K562 (cell line): ENCODE data around the gene TRAF3IP1. TPM values are rescaled to one million over a fixed set of nuclear protein-coding genes. Genes with fewer than 3 reads are reported as not detected.

Experiments
- ATAC-seq: fragments of 200-7000 bp; cut with Tn5 transposase; 3 replicates; pipeline ENCODE4 v1.9.1; 2020; ENCODE audit warnings: moderate library complexity
- BruUV-seq: library from RNA; stranded (reverse); fragments of 400-500 nt; replicated peaks from 2 replicates; lab custom pipeline; 2021; lab: Mats Ljungman, UMichigan
- CTCF ChIA-PET: fragments of 300-600 bp; formaldehyde crosslinking; extraction: SDS; loops from one replicate; lab custom pipeline; 2021; ENCODE audit warnings: low intra/inter-chr PET ratio; lab: Yijun Ruan, JAX
- POLR2A ChIA-PET: fragments of 300-600, 350-650 bp; sonication (Branson Sonifier 250); formaldehyde crosslinking; extraction: SDS; loops from one replicate; lab custom pipeline; 2021; ENCODE audit warnings: antibody characterized with exemption, inconsistent platforms; lab: Yijun Ruan, JAX
- DNase-seq, 4 experiments: peaks; one replicate each; pipeline versions ENCODE4 v3.0.0 to v3.0.0-alpha.2; 2011 to 2018; ENCODE audit warnings: low spot score in 3 of 4, mixed read lengths in 3 of 4; ENCODE audit errors: extremely low read depth in 1 of 4
- FAIRE-seq: peaks from 2 replicates; lab custom pipeline; 2011; peaks lifted over from hg19 to GRCh38; lab: Jason Lieb, UNC
- H2AFZ ChIP-seq: 2 replicates; pipeline ENCODE4 v1.6.0; 2011; ENCODE audit warnings: low read depth, low read length, control low read depth, inconsistent platforms
- H3K27ac ChIP-seq: fragments of 200-600 bp; 3 replicates; pipeline ENCODE4 v1.8.0; 2011; ENCODE audit warnings: low read depth, mild to moderate bottlenecking, control low read depth, inconsistent platforms, low read length, moderate library complexity, mixed read lengths; ENCODE audit errors: extremely low read depth
- H3K27me3 ChIP-seq, 2 experiments: fragments of 300-600 bp in 1 of 2; 2 replicates in 1 of 2; 3 replicates in 1 of 2; pipeline versions ENCODE4 v1.6.0 to v1.8.0; 2011; ENCODE audit warnings: inconsistent platforms in 2 of 2, low read length in 2 of 2, mild to moderate bottlenecking in 1 of 2, mixed read lengths in 1 of 2, moderate library complexity in 1 of 2; ENCODE audit not compliant: control insufficient read depth in 2 of 2, insufficient read depth in 2 of 2
- H3K36me3 ChIP-seq: fragments of 300-600 bp; 3 replicates; pipeline ENCODE4 v1.8.0; 2011; ENCODE audit warnings: mild to moderate bottlenecking, low read length, inconsistent platforms; ENCODE audit not compliant: control insufficient read depth, insufficient read depth
- H3K4me1 ChIP-seq, 2 experiments: fragments of 200-600 bp in 1 of 2; replicated peaks in 1 of 2; 2 replicates in 1 of 2; 3 replicates in 1 of 2; pipeline versions ENCODE4 v1.5.1 to v1.8.0; 2011; ENCODE audit warnings: inconsistent platforms in 2 of 2, low read length in 2 of 2, mild to moderate bottlenecking in 1 of 2, mixed read lengths in 1 of 2, moderate library complexity in 1 of 2; ENCODE audit not compliant: control insufficient read depth in 2 of 2, insufficient read depth in 2 of 2
- H3K4me2 ChIP-seq: 2 replicates; pipeline ENCODE4 v1.6.1; 2011; ENCODE audit warnings: low read length, control low read depth, inconsistent platforms, mixed read lengths; ENCODE audit not compliant: insufficient read depth
- H3K4me3 ChIP-seq: fragments of 200-600 bp; sonication (generic), shearing (Covaris generic); 2 replicates; pipeline ENCODE4 v1.5.1; 2016; ENCODE audit warnings: control low read depth, inconsistent platforms
- H3K79me2 ChIP-seq: fragments of 200-600 bp; 3 replicates; pipeline ENCODE4 v1.8.0; 2011; ENCODE audit warnings: low read length, inconsistent platforms; ENCODE audit not compliant: control insufficient read depth, insufficient read depth
- H3K9ac ChIP-seq, 2 experiments: 2 replicates each; pipeline versions ENCODE4 v1.6.0 to v1.6.1; 2011; ENCODE audit warnings: low read depth in 2 of 2, low read length in 2 of 2, control low read depth in 1 of 2, inconsistent platforms in 1 of 2, mild to moderate bottlenecking in 1 of 2, mixed read lengths in 1 of 2; ENCODE audit not compliant: insufficient read depth in 1 of 2
- H3K9me1 ChIP-seq: one replicate; pipeline ENCODE4 v1.6.0; 2011; ENCODE audit warnings: inconsistent platforms, mild to moderate bottlenecking, low read length, moderate library complexity; ENCODE audit not compliant: control insufficient read depth, insufficient read depth
- H3K9me3 ChIP-seq: replicated peaks from 2 replicates; pipeline ENCODE4 v1.5.1; 2011; ENCODE audit warnings: low read depth, low read length, inconsistent platforms; ENCODE audit not compliant: control insufficient read depth, insufficient read depth
- H4K20me1 ChIP-seq: replicated peaks from 2 replicates; pipeline ENCODE4 v1.6.1; 2011; ENCODE audit warnings: low read length, inconsistent platforms, mixed read lengths; ENCODE audit not compliant: control insufficient read depth, insufficient read depth
- ARID1B ChIP-seq: fragments of 450-650 bp; IDR thresholded peaks from 2 replicates; pipeline ENCODE4 v1.6.1; 2016; ENCODE audit warnings: antibody characterized with exemption, mild to moderate bottlenecking, inconsistent platforms
- BRF2 ChIP-seq: IDR thresholded peaks from 3 replicates; pipeline ENCODE4 v1.6.1; 2011; ENCODE audit warnings: borderline replicate concordance, mild to moderate bottlenecking; ENCODE audit not compliant: insufficient read length, insufficient read depth
- CCAR2 ChIP-seq: fragments of 200-400 bp; formaldehyde crosslinking; IDR thresholded peaks from 2 replicates; pipeline ENCODE4 v1.6.1; 2017; ENCODE audit warnings: mild to moderate bottlenecking, low read depth, low read length
- CHD2 ChIP-seq: IDR thresholded peaks from 2 replicates; pipeline ENCODE4 v1.6.1; 2011; ENCODE audit warnings: low read depth, low read length
- ERF ChIP-seq: fragments of 450-650 bp; formaldehyde crosslinking; IDR thresholded peaks from 2 replicates; pipeline ENCODE4 v1.4.0; 2020; ENCODE audit warnings: mild to moderate bottlenecking, mixed read lengths
- FIP1L1 ChIP-seq: fragments of 200-400 bp; formaldehyde crosslinking; IDR thresholded peaks from 2 replicates; pipeline ENCODE4 v1.6.1; 2018; ENCODE audit warnings: mild to moderate bottlenecking, low read depth, low read length; ENCODE audit not compliant: poor library complexity, severe bottlenecking
- HCFC1 ChIP-seq: IDR thresholded peaks from 2 replicates; pipeline ENCODE4 v1.6.1; 2012; ENCODE audit warnings: low read depth, low read length, improper control_type of control experiment
- HNRNPL ChIP-seq: fragments of 200-400 bp; formaldehyde crosslinking; IDR thresholded peaks from 2 replicates; pipeline ENCODE4 v1.6.1; 2017; ENCODE audit warnings: low read depth, mild to moderate bottlenecking, low read length
- JUND ChIP-seq, 2 experiments: IDR thresholded peaks; 2 replicates in 1 of 2; 3 replicates in 1 of 2; pipeline ENCODE4 v1.6.1; 2011; ENCODE audit warnings: borderline replicate concordance in 2 of 2, low read depth in 2 of 2, low read length in 2 of 2, improper control_type of control experiment in 1 of 2, missing biosample characterization in 1 of 2, missing genetic modification characterization in 1 of 2, missing genetic modification reagents in 1 of 2
- NCOA4 ChIP-seq: fragments of 450-650 bp; IDR thresholded peaks from 2 replicates; pipeline ENCODE4 v1.6.1; 2018; ENCODE audit warnings: mild to moderate bottlenecking; ENCODE audit not compliant: partially characterized antibody
- NONO ChIP-seq, 2 experiments: fragments of 200-400 bp in 1 of 2; fragments of 450-650 bp in 1 of 2; formaldehyde crosslinking in 1 of 2; IDR thresholded peaks; 2 replicates each; pipeline ENCODE4 v1.6.1; 2017; ENCODE audit warnings: low read depth in 2 of 2, mild to moderate bottlenecking in 2 of 2, moderate library complexity in 2 of 2, low read length in 1 of 2
- PBX2 ChIP-seq, 2 experiments: IDR thresholded peaks in 1 of 2; conservative IDR thresholded peaks in 1 of 2; 2 replicates each; pipeline ENCODE4 v1.6.1; 2016; ENCODE audit warnings: low read depth in 2 of 2, mild to moderate bottlenecking in 1 of 2, missing compliant biosample characterization in 1 of 2, missing genetic modification characterization in 1 of 2, moderate library complexity in 1 of 2
- PCBP1 ChIP-seq: fragments of 200-400 bp; formaldehyde crosslinking; IDR thresholded peaks from 2 replicates; pipeline ENCODE4 v1.6.1; 2018; ENCODE audit warnings: mild to moderate bottlenecking, low read depth, low read length; ENCODE audit not compliant: poor library complexity, severe bottlenecking
- U2AF1 ChIP-seq: fragments of 200-400 bp; formaldehyde crosslinking; optimal IDR thresholded peaks from 2 replicates; pipeline ENCODE3; 2017; ENCODE audit warnings: mild to moderate bottlenecking, low read depth, low read length, moderate library complexity
- ZEB2 ChIP-seq: fragments of 450-650 bp; IDR thresholded peaks from 2 replicates; pipeline ENCODE4 v1.6.1; 2016
- ZFP36 ChIP-seq: fragments of 150-350 bp; IDR thresholded peaks from 2 replicates; pipeline ENCODE4 v1.6.1; 2018; ENCODE audit warnings: low read length, low read depth; ENCODE audit not compliant: partially characterized antibody
- ZNF436 ChIP-seq: fragments of 250-450, 450-650 bp; sonication (Bioruptor Pico); formaldehyde crosslinking; IDR thresholded peaks from 2 replicates; pipeline ENCODE4 v1.7.0; 2020; ENCODE audit warnings: mild to moderate bottlenecking
- ZNF511 ChIP-seq: sonication (generic); formaldehyde crosslinking; IDR thresholded peaks from 2 replicates; pipeline ENCODE4 v1.8.0; 2022; ENCODE audit warnings: mild to moderate bottlenecking, missing genetic modification reagents
- WGBS: fragments of 100-300 bp; shearing (Covaris generic); methylation state at CpG from one replicate; pipeline ENCODE4 v1.1.6; 2016; ENCODE audit warnings: low coverage, mixed read lengths; ENCODE audit not compliant: insufficient coverage; ENCODE audit errors: missing lambda C conversion rate; 5-methylcytosine and 5-hydroxymethylcytosine counted together
- in situ Hi-C: fragments of 300-500 bp; cut with MboI; formaldehyde crosslinking; loops from 4 replicates; pipeline ENCODE4 v1.15.0; 2018; ENCODE audit warnings: inconsistent platforms, mixed read lengths
- intact Hi-C: fragments of 100-400 bp; cut with micrococcal nuclease; formaldehyde crosslinking; loops from 2 replicates; pipeline ENCODE4 v1.14.2; 2022
- polyA plus RNA-seq, 8 experiments: library from polyadenylated mRNA; depleted of rRNA in 4 of 8; stranded (reverse) in 5 of 8; unstranded in 3 of 8; fragments of >200 nt; fragmentation: Nextera tagmentation in 2 of 8; fragmentation: Illumina TruSeq in 1 of 8; extraction: Ambion mirVana in 2 of 8; extraction: Trizol in 1 of 8; gene quantifications; 2 replicates each; pipeline versions ENCODE4 v1.2.1 to v1.2.3, GENCODE V29; 2011 to 2014; ENCODE audit warnings: inconsistent platforms in 1 of 8, missing spikeins in 1 of 8
- total RNA-seq, 7 experiments: library from RNA; depleted of rRNA in 6 of 7; stranded (reverse); fragments of >200 nt in 6 of 7; fragmentation: Illumina TruSeq in 2 of 7; extraction: Trizol in 2 of 7; gene quantifications; 2 replicates each; pipeline versions ENCODE4 v1.2.1 to v1.2.3, GENCODE V29; 2011 to 2021; ENCODE audit warnings: low replicate concordance in 1 of 7

The TRAF3IP1 gene
- total and polyA plus RNA-seq, 9 of the 15 experiments (the other 6 are each of a cell fraction or from before 2014, with no cell fraction given) = 1.3 to 7.4 (median 3.4) TPM

- CTCF ChIA-PET = no interaction called here
- Histone ChIP-seq H2AFZ (peak overlapping the region; percentile 27), H3K36me3 (no peaks in the 10 kb centered on the region), H3K27ac (peak overlapping the region; percentile 87), H3K9me1 (no peaks in the 10 kb centered on the region), H4K20me1 (no peaks in the 10 kb centered on the region), H3K4me2 (peak overlapping the region; percentile 90), H3K79me2 (peaks cover 29% of the 10 kb centered on the region), H3K27me3 (no peaks in the 10 kb centered on the region), H3K9ac (peak overlapping the region; percentile 76 to 78), H3K9me3 (no peaks in the 10 kb centered on the region), H3K4me3 (peak overlapping the region; percentile 36), H3K4me1 (peaks cover 66 to 70% of the 10 kb centered on the region in 2 experiments)
- ATAC-seq (peak; percentile 51), DNase-seq (peak; percentile 73 to 91 (median 76)), FAIRE-seq (peak; percentile 95)
- in situ Hi-C loops (no loop called here), intact Hi-C loops (loop anchor here (2.0 kb wide), 1 partner anchor 51 kb away; no protein-coding TSS in a partner anchor)
- 6% methylated on average over 3 of the region's 10 CpGs for WGBS
- BruUV-seq = no TSS peak
- POLR2A ChIA-PET = interaction anchor here (0.7 to 1.6 kb wide), 5 partner anchors 8 to 23 kb away, joined by 3 to 4 read pairs (median 3); no protein-coding TSS in a partner anchor
- TF ChIP-seq ERF (CRISPR knock-in tag) = no peak
- peak; percentile 35; the same call in 1 of the 2 replicates for TF ChIP-seq JUND (IDR thresholded peaks at IDR 0.05; ENCODE audit: borderline replicate concordance, low read depth, low read length)
- TF ChIP-seq JUND (tag; IDR thresholded peaks at IDR 0.05; ENCODE audit: borderline replicate concordance, low read depth, low read length) = no peak; the same call in 2 of the 3 replicates
- TF ChIP-seq ZEB2 = peak; percentile 72
- no peak for TF ChIP-seq NCOA4
- no peak for TF ChIP-seq NONO (IDR thresholded peaks at IDR 0.05; ENCODE audit: low read depth in 2 of 2, low read length in 1 of 2)
- no peak for TF ChIP-seq HCFC1
- TF ChIP-seq CCAR2 = no peak
- no peak for TF ChIP-seq PCBP1
- no peak for TF ChIP-seq HNRNPL
- TF ChIP-seq U2AF1 = no peak
- TF ChIP-seq PBX2 (CRISPR knock-in tag; IDR thresholded peaks at IDR 0.05; ENCODE audit: low read depth) = no peak
- no peak for TF ChIP-seq PBX2 (tag; conservative IDR thresholded peaks at IDR 0.05; ENCODE audit: low read depth)
- TF ChIP-seq ZNF511 (CRISPR knock-in tag) = no peak
- TF ChIP-seq CHD2 = no peak
- TF ChIP-seq ZFP36 = no peak
- TF ChIP-seq BRF2 = no peak
- TF ChIP-seq ARID1B = peak; percentile 96
- TF ChIP-seq FIP1L1 = no peak
- no peak for TF ChIP-seq ZNF436
These were observed 102.0 kb downstream of the TRAF3IP1 start for GRCh38 chr2:238422285-238422684.
